NCI-H146 treated with DMSO at 0.1 percent for 48 hours (cell line): ENCODE data around the gene SH2D3C.
A peak's percentile ranks its signal among the peaks of the same experiment; 100 is the strongest.

Experiments
- DNase-seq: peaks from one replicate; lab custom pipeline; 2025; ENCODE audit not compliant: unreplicated experiment; lab: John Stamatoyannopoulos, UW

SH2D3C gene

DNA sequence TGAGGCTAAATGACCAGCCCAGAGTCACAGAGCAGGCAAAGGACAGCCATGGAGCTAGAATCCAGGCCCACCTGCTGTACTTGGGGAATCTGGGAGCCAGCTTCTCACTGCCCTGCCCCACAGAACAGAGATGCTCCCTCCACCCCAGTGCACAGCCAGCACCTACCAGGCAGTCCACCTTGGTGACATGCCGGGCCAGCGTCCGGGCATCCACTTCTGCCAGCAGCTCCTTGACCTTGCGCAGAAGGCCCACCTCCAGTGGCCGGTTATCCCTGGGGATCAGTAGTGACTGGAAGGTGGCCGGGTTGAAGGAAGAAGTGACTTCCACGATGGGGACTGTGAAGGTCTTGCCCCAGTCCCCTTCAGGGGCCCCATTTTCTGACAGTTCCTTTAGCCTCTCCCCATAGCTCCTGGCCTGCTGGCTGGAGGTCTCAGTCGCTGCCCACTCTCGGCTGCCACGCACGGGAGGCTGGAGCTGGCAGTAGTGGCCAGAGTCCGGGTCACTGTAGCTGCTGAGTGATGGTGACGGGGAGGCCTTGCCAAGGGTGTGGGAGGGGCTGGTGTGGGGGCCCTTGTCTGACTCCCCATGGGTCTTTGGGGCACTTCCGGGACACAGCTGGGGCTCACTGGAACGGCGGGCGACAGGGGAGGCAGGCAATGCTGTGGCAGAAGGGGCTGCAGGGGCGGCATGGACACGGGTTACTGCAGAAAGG, 33.9 kb downstream of the SH2D3C start:
- no peak for DNase-seq

- DNase-seq = peak; percentile 97
These were observed 35.9 kb downstream of the SH2D3C start for GRCh38 chr9:127742435-127743088.

DNA sequence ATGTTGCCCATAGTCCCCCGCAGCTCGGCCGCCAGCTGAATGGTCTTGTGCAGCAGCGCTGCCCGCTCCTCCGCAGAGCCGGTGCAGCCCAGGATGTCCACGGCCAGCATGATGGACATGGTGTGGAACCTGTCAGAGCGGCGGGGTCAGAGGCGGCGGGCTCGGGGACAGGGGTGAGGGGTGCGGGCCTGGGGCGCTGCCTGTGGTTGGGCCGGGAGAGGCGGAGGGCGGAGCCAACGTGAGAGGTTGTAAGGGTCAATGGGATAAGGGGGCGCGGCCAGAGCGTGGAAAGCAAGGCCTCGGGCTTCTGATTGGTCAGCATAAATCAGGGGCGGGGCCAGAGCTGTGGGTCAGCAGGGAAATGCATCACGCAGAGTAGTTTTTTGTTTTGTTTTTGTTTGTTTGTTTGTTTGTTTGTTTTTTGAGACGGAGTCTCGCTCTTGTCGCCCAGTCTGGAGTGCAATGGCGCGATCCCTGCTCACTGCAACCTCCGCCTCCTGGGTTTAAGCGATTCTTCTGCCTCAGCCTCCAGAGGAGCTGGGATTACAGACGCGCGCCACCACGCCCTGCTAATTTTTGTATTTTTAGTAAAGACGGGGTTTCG, 36.5 kb downstream of the SH2D3C start:
- peak; percentile 73 for DNase-seq

- DNase-seq = no peak
These were observed 38.7 kb downstream of the SH2D3C start for GRCh38 chr9:127739614-127740330.

- DNase-seq = no peak
These were observed 39.8 kb downstream of the SH2D3C start for GRCh38 chr9:127738666-127739065.

GRCh38 chr9:127735530-127736185, 42.8 kb downstream of the SH2D3C start:
- peak; percentile 22 for DNase-seq

GRCh38 chr9:127734747-127735529, 43.5 kb downstream of the SH2D3C start, which contains the start of gene TOR2A:
Gene TOR2A (minus strand): TSS chr9:127735294. CDS start chr9:127735270, 24 bp downstream.
- DNase-seq = peak; percentile 84

DNA sequence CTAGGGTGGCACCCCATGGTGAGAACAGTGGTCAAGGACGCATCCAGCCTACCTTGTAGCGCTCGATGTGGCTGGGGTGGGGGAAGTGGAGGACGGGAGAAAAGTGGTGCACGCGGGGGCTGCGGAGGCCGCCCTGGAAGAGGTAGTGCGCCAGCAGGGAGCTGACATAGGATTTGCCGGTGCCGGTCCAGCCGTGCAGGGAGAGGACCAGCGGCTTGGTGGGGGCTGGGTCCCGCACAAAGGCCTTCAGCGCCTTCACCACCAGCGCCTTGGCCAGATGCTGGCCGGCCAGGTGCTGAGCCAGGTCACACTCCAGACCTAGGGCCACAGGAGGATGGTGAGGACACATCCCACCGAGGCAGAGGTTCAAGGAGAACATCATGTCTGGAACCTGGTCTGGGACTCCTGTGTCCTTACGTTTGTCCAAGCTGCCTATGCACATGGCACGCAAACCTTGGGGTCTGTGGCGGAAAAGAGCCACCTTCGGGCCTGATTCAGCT, 44.2 kb downstream of the SH2D3C start:
- no peak for DNase-seq

GRCh38 chr9:127733614-127734013, 44.9 kb downstream of the SH2D3C start:
- no peak for DNase-seq

DNA sequence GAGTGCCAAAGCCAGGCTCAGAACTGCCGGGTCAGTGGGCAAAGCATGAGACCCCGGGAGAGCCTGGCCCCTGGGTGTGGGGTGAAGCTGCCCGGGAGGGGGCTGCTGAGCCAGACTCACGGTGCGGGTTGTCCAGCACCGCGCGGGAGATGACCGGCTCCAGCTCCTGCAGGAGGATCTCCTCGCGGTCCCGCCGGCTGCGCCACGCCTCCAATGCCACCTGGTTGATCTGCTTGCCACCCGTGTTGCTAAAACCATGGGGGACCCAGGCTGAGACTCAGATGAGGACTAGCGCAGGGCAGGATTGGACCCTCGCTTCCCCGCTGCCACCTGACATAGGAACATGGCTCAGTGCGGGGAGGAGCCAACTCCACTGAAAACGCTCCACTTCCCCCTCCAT, 46.0 kb downstream of the SH2D3C start:
- DNase-seq = no peak

DNA sequence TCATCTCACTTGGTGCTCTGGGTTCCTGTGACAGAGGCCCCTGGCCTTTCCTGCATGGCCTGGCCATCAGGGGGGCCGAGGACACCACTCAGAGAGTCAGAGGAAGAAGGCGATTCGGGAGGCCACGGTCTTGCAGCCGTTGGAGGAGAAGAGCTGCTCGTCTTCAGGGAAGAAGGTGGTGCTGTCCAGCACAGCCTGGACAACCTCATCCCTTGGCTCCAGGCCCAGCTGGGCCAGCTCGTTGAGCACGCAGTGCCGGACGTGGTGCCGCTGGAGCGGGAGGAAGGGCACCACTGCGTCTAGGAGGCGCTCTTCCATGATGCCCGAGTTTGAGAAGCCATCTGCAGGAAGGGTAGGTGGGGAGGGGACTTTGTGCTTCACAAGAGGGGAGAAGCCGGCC, 46.5 kb downstream of the SH2D3C start:
- no peak for DNase-seq

GRCh38 chr9:127730799-127731410, 47.6 kb downstream of the SH2D3C start:
- DNase-seq = no peak

DNA sequence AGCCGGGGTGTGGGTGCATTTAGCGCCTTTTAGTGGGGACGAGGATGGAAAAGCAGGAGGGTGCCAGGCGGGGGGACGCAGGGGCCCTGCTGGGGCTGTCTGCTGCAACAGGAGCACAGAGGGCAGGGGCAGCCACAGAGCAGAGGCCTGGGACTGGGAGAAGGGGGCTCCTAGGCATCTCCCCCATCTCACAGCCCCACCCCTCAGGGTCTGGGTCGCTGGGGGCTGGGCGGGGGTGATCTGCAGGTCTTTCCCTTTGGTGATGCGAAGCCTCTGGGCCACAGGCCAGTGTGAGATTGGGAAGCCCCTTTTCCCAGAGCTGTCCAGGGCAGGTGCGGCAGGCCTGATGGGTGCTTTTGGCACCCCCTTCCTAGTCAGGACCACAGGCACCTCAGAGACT, 48.2 kb downstream of the SH2D3C start:
- no peak for DNase-seq

DNA sequence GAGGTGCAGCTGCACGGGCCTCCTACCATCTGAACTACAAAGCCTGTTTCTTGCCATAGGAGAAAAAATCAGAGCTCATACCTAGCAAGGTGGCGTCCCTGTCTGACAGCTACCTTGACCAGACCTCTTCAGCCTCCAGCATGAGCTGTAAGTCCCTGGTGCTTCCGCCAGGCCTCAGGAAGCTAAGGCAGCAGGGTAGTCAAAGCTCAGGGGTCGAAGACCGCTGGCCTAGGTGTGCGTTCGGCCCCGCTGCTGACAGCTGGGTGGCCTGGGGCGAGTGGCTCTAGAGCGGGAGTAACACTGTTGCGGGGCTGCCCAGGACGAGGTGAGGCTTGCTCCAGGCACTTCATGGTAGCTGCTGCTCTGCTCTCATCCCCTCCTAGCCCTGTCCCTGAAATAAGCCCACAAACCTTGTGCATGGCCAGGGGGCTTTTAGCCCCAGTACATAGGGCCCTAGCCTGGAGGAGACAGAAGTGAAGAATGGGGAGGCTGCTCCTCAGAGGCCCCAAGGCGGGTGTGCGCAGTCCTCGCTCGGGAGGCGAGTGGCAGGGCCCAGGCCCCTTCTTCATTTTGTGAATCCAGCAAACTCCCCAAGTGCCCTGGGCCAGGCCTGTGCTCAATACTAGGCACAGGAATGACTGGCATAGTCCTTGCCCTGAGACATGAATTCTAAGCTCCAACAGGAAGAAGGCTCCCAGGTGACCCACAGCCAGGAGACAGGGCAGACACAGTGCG, 48.8 kb downstream of the SH2D3C start:
- DNase-seq = no peak

DNA sequence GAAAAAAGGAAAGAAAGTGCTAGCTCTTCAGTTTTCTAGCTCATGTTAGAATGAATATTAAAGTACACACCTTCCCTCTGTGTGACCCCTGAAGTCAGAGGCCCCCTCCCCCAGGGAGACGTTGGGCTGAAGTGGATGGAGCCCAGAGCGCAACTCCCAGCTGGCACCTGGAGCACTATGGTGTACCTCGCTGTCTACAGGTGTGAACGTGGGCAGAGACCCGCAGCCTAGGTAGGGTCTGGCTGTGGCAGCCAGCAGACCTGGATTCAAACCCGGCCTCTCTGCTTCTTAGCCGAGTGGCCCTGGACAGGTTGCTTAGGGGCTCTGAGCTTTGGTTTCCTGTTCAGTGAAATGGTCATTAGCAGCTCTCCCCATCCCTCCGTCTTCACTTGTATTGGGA, 49.7 kb downstream of the SH2D3C start:
- DNase-seq = no peak

- no peak for DNase-seq
These were observed 51.6 kb downstream of the SH2D3C start for GRCh38 chr9:127726871-127727270.

DNA sequence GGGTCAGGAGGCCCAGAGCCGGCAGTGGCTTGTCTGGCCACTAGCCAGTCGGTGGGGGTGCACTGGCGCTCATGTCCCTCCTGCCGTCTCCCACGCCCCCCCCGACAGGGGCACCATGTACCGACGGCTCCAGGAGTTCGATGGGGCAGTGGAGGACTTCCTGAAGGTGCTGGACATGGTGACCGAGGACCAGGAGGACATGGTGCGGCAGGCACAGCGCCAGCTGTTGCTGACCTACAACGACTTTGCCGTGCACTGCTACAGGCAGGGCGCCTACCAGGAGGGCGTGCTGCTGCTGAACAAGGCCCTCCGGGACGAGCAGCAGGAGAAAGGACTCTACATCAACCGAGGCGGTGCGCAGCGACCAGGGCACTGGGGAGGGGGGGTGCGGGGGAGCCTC, 54.5 kb downstream of the SH2D3C start:
- DNase-seq = no peak

GRCh38 chr9:127723444-127723843, 55.0 kb downstream of the SH2D3C start:
- no peak for DNase-seq

- DNase-seq = no peak
These were observed 55.5 kb downstream of the SH2D3C start for GRCh38 chr9:127723013-127723412.
